H9 (cell line): ENCODE measurements around the gene ISG15. TPM values are rescaled to one million over a fixed set of nuclear protein-coding genes. Genes with fewer than 3 reads are reported as not detected.

ENCODE experiments used
- DNase-seq: peaks from one replicate; pipeline ENCODE4 v3.0.0-alpha.2; 2017
- H2AFZ ChIP-seq: one replicate; pipeline ENCODE4 v1.6.1; 2013; ENCODE audit warnings: mild to moderate bottlenecking, low read length, control low read depth, moderate library complexity
- H2AK5ac ChIP-seq: 2 replicates; pipeline ENCODE4 v1.6.1; 2013; ENCODE audit warnings: low read length, control low read depth, mixed read lengths; ENCODE audit not compliant: insufficient read length
- H2BK120ac ChIP-seq: one replicate; pipeline ENCODE4 v1.6.1; 2013; ENCODE audit warnings: low read depth, mild to moderate bottlenecking, low read length, control low read depth, inconsistent platforms; ENCODE audit not compliant: poor library complexity, severe bottlenecking
- H2BK12ac ChIP-seq: 2 replicates; pipeline ENCODE4 v1.6.1; 2013; ENCODE audit warnings: low read length, control low read depth, mixed read lengths, low read depth; ENCODE audit not compliant: insufficient read length
- H2BK15ac ChIP-seq: 2 replicates; pipeline ENCODE4 v1.6.1; 2013; ENCODE audit warnings: low read depth, low read length, control low read depth
- H2BK20ac ChIP-seq: one replicate; pipeline ENCODE4 v1.6.1; 2013; ENCODE audit warnings: low read depth, mild to moderate bottlenecking, low read length, control low read depth, inconsistent platforms; ENCODE audit not compliant: poor library complexity, severe bottlenecking
- H2BK5ac ChIP-seq: 2 replicates; pipeline ENCODE4 v1.6.1; 2013; ENCODE audit warnings: low read length, control low read depth, mixed read lengths; ENCODE audit not compliant: insufficient read length
- H3K14ac ChIP-seq: 2 replicates; pipeline ENCODE4 v1.6.1; 2013; ENCODE audit warnings: low read length, control low read depth; ENCODE audit not compliant: insufficient read depth
- H3K18ac ChIP-seq: 2 replicates; pipeline ENCODE4 v1.6.1; 2013; ENCODE audit warnings: low read depth, mild to moderate bottlenecking, mixed read lengths, low read length, control low read depth; ENCODE audit not compliant: insufficient read length
- H3K23ac ChIP-seq: 2 replicates; pipeline ENCODE4 v1.6.1; 2013; ENCODE audit warnings: low read length, control low read depth, mixed read lengths, low read depth; ENCODE audit not compliant: insufficient read length
- H3K23me2 ChIP-seq: 2 replicates; pipeline ENCODE4 v1.6.1; 2013; ENCODE audit warnings: low read depth, mild to moderate bottlenecking, mixed read lengths, low read length, control low read depth; ENCODE audit not compliant: insufficient read length, poor library complexity, severe bottlenecking
- H3K27ac ChIP-seq: 2 replicates; pipeline ENCODE4 v1.5.1; 2013; ENCODE audit warnings: low read length, control low read depth, mixed read lengths, low read depth; ENCODE audit not compliant: insufficient read length
- H3K27me3 ChIP-seq: 2 replicates; pipeline ENCODE4 v1.6.1; 2013; ENCODE audit warnings: low read length, control low read depth, inconsistent platforms; ENCODE audit not compliant: insufficient read depth
- H3K4ac ChIP-seq: 2 replicates; pipeline ENCODE4 v1.6.1; 2013; ENCODE audit warnings: low read depth, mild to moderate bottlenecking, control low read depth, inconsistent platforms, low read length, moderate library complexity
- H3K4me1 ChIP-seq: 2 replicates; pipeline ENCODE4 v1.6.1; 2013; ENCODE audit warnings: low read length, control low read depth, inconsistent platforms; ENCODE audit not compliant: insufficient read depth
- H3K4me2 ChIP-seq: 2 replicates; pipeline ENCODE4 v1.6.1; 2013; ENCODE audit warnings: low read length, control low read depth, mixed read lengths; ENCODE audit not compliant: insufficient read length, insufficient read depth
- H3K56ac ChIP-seq: 2 replicates; pipeline ENCODE4 v1.6.1; 2013; ENCODE audit warnings: low read depth, mild to moderate bottlenecking, mixed read lengths, low read length, control low read depth; ENCODE audit not compliant: insufficient read length
- H3K79me1 ChIP-seq: 2 replicates; pipeline ENCODE4 v1.6.1; 2013; ENCODE audit warnings: low read depth, mild to moderate bottlenecking, moderate library complexity, low read length, control low read depth, inconsistent platforms; ENCODE audit not compliant: insufficient read depth, poor library complexity, severe bottlenecking
- H3K79me2 ChIP-seq: 2 replicates; pipeline ENCODE4 v1.6.1; 2013; ENCODE audit warnings: low read length, control low read depth, inconsistent platforms; ENCODE audit not compliant: insufficient read depth
- H3K9ac ChIP-seq: 2 replicates; pipeline ENCODE4 v1.6.1; 2013; ENCODE audit warnings: low read length, control low read depth, mixed read lengths; ENCODE audit not compliant: insufficient read length; ENCODE audit errors: extremely low read depth
- H3K9me3 ChIP-seq: one replicate; pipeline ENCODE4 v1.6.1; 2013; ENCODE audit warnings: low read depth, low read length, inconsistent platforms; ENCODE audit not compliant: control insufficient read depth
- H3T11ph ChIP-seq: one replicate; pipeline ENCODE4 v1.6.1; 2013; ENCODE audit warnings: mild to moderate bottlenecking, low read length, control low read depth, inconsistent platforms
- H4K20me1 ChIP-seq: one replicate; pipeline ENCODE4 v1.6.1; 2013; ENCODE audit not compliant: control insufficient read depth, insufficient read length, insufficient read depth
- H4K5ac ChIP-seq: 2 replicates; pipeline ENCODE4 v1.6.1; 2013; ENCODE audit warnings: low read depth, mild to moderate bottlenecking, mixed read lengths, low read length, control low read depth; ENCODE audit not compliant: insufficient read length
- H4K8ac ChIP-seq: replicated peaks from 2 replicates; pipeline ENCODE4 v1.6.1; 2013; ENCODE audit warnings: low read length, control low read depth, mixed read lengths, low read depth; ENCODE audit not compliant: insufficient read length
- H4K91ac ChIP-seq: 2 replicates; pipeline ENCODE4 v1.6.1; 2013; ENCODE audit warnings: low read depth, mild to moderate bottlenecking, moderate library complexity, mixed read lengths, low read length, control low read depth; ENCODE audit not compliant: insufficient read length
- H3K27ac Mint-ChIP-seq, 3 experiments: 2 replicates in 2 of 3; 3 replicates in 1 of 3; pipeline ENCODE4 v1.8.0; 2020 to 2021; ENCODE audit warnings: mixed read lengths in 3 of 3, mild to moderate bottlenecking in 1 of 3, moderate library complexity in 1 of 3
- H3K27me3 Mint-ChIP-seq: 2 replicates; pipeline ENCODE4 v1.8.0; 2021; ENCODE audit warnings: low read depth, mild to moderate bottlenecking, moderate library complexity, mixed read lengths
- H3K36me3 Mint-ChIP-seq, 3 experiments: 2 replicates in 2 of 3; 3 replicates in 1 of 3; pipeline ENCODE4 v1.8.0; 2020 to 2021; ENCODE audit warnings: low read depth in 3 of 3, mixed read lengths in 3 of 3; ENCODE audit not compliant: insufficient read depth in 1 of 3
- H3K4me1 Mint-ChIP-seq, 2 experiments: 2 replicates each; pipeline ENCODE4 v1.8.0; 2020; ENCODE audit warnings: mixed read lengths in 2 of 2
- H3K4me3 Mint-ChIP-seq, 2 experiments: 2 replicates in 1 of 2; 3 replicates in 1 of 2; pipeline ENCODE4 v1.8.0; 2020 to 2021; ENCODE audit warnings: mild to moderate bottlenecking in 2 of 2, mixed read lengths in 2 of 2, moderate library complexity in 1 of 2
- H3K9me3 Mint-ChIP-seq, 2 experiments: 2 replicates in 1 of 2; 3 replicates in 1 of 2; pipeline ENCODE4 v1.8.0; 2020; ENCODE audit warnings: mild to moderate bottlenecking in 2 of 2, mixed read lengths in 2 of 2, moderate library complexity in 1 of 2
- WGBS: extraction: QIAGEN DNeasy Blood & Tissue Kit; methylation state at CpG from one replicate; pipeline ENCODE4 v1.1.7; 2013; ENCODE audit warnings: missing lambda C conversion rate, low lambda C conversion rate, mixed read lengths; ENCODE audit not compliant: insufficient read length; ENCODE audit errors: extremely low coverage; 5-methylcytosine and 5-hydroxymethylcytosine counted together
- total RNA-seq: library from RNA; stranded (reverse); gene quantifications from 2 replicates; pipeline ENCODE4 v1.2.1, GENCODE V29; 2021
- TF ChIP-seq, protein P1 (sequence below): fragments of 200-600 bp; sonication (generic); conservative IDR thresholded peaks from 3 replicates; pipeline ENCODE4 v1.8.0; 2021; ENCODE audit warnings: antibody characterized with exemption, mild to moderate bottlenecking

Gene ISG15
- total RNA-seq, 1 experiment from 2014 or later: 39.7 TPM

DNA sequence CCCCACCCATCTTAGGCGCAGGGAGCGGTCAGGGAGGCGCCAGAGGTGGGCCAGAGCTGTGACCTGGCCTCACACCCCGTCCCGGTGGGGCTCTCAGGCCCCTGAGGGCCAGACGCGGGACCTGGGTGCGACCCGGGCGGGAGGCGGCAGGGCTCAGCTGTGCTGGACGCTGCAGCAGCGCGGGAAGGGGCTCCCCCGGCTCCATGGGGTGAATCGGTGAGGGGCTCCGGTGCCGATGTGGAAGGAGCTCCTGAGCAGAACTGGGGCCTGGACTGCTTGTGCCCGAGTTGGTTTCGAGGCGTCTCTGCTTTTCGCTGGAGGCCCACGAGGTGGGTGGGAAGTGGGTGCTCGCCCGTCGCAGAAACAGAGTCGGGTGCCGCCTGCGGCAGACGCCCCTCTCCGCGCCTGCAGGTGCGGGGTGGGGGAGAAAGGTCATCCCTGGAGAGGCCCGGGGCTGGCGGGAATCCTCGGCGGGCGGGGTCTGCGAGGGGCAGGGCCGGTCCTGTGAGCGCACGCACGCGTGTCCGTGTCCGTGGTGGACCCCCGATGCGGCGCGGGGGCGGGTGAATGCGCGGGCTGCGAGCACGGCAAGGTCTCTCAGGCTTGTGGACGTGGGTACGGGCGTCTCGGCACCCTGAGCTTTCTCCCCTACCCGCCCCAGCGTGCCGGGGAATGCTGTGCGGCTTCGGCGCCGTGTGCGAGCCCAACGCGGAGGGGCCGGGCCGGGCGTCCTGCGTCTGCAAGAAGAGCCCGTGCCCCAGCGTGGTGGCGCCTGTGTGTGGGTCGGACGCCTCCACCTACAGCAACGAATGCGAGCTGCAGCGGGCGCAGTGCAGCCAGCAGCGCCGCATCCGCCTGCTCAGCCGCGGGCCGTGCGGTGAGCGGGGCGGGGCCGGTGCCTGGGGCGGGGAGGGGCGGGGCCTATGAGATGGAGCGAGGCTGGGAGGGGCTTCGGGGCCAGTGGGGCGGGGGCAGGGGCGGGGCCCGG lies 27.0 kb downstream of the ISG15 start:
- H2AFZ ChIP-seq: no peak overlapping the region
- H2BK20ac ChIP-seq: no peak overlapping the region
- H3K14ac ChIP-seq: 0 out of 2 replicates have a peak overlapping the region, but pooled peaks have one; percentile 36
- no peak overlapping the region for H3K4ac ChIP-seq
- no peak overlapping the region for H2BK5ac ChIP-seq
- H2BK15ac ChIP-seq: no peak overlapping the region
- peaks cover 48% of the 10 kb centered on the region for H3K27me3 Mint-ChIP-seq
- peak overlapping the region; percentile 47 to 72; a peak in 4 of 5 replicates for H3K4me3 Mint-ChIP-seq
- no peak overlapping the region for H3K27ac Mint-ChIP-seq
- H2AK5ac ChIP-seq: no peak overlapping the region
- no peak overlapping the region for H3K27ac ChIP-seq
- peaks cover 11 to 43% (median 37%) of the 10 kb centered on the region in 3 experiments for H3K36me3 Mint-ChIP-seq
- no peaks in the 10 kb centered on the region for H3K79me2 ChIP-seq
- H3K4me2 ChIP-seq: peak overlapping the region; percentile 38
- H2BK120ac ChIP-seq: no peak overlapping the region
- no peak overlapping the region for H4K8ac ChIP-seq
- no peaks in the 10 kb centered on the region for H3K9me3 ChIP-seq
- no peak overlapping the region for H4K5ac ChIP-seq
- H3K18ac ChIP-seq: no peak overlapping the region
- no peak overlapping the region for H3K56ac ChIP-seq
- TF ChIP-seq, protein P1, sequence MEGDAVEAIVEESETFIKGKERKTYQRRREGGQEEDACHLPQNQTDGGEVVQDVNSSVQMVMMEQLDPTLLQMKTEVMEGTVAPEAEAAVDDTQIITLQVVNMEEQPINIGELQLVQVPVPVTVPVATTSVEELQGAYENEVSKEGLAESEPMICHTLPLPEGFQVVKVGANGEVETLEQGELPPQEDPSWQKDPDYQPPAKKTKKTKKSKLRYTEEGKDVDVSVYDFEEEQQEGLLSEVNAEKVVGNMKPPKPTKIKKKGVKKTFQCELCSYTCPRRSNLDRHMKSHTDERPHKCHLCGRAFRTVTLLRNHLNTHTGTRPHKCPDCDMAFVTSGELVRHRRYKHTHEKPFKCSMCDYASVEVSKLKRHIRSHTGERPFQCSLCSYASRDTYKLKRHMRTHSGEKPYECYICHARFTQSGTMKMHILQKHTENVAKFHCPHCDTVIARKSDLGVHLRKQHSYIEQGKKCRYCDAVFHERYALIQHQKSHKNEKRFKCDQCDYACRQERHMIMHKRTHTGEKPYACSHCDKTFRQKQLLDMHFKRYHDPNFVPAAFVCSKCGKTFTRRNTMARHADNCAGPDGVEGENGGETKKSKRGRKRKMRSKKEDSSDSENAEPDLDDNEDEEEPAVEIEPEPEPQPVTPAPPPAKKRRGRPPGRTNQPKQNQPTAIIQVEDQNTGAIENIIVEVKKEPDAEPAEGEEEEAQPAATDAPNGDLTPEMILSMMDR: peak; percentile 32; the same call in 2 of the 3 replicates
- peaks cover 3% of the 10 kb centered on the region for H4K20me1 ChIP-seq
- no peaks in the 10 kb centered on the region for H3K79me1 ChIP-seq
- H3K4me1 ChIP-seq: no peaks in the 10 kb centered on the region
- H4K91ac ChIP-seq: no peak overlapping the region
- no CpG with 5 or more reads among the region's 99 CpGs for WGBS
- peak; percentile 93 for DNase-seq
- peaks cover 4% of the 10 kb centered on the region for H3K23me2 ChIP-seq
- no peaks in the 10 kb centered on the region; a peak in 1 of 5 replicates for H3K9me3 Mint-ChIP-seq
- no peak overlapping the region for H3K23ac ChIP-seq
- H2BK12ac ChIP-seq: no peak overlapping the region
- peaks cover 7 to 15% of the 10 kb centered on the region in 2 experiments for H3K4me1 Mint-ChIP-seq
- H3K27me3 ChIP-seq: no peaks in the 10 kb centered on the region; the same call in 1 of the 2 replicates
- no peak overlapping the region for H3K9ac ChIP-seq
- H3T11ph ChIP-seq: no peak overlapping the region
